Measurements from ENCODE around the gene ATG7.

GRCh38 chr3:11563159-11563864, 291.1 kb downstream of the ATG7 start:
- no peak for TF ChIP-seq CTCF (IDR thresholded peaks at IDR 0.05; ENCODE audit: insufficient read depth, low read length, poor library complexity, severe bottlenecking)
- TF ChIP-seq EZH2phosphoT487 (conservative IDR thresholded peaks at IDR 0.05; ENCODE audit: low read length), result no peak

All from SU-DHL-6 (cell line).